SK-N-DZ (cell line): ENCODE results near the gene IRX6.

Experiments
- DNase-seq: peaks from one replicate; pipeline ENCODE4 v3.0.0-alpha.2; 2015; ENCODE audit warnings: low spot score
- small RNA-seq, 2 experiments: library from RNA; depleted of rRNA; stranded (forward); fragments of <200 nt; gene quantifications; one replicate each; pipeline ENCODE3, GENCODE V24; 2014

Gene IRX6

DNA sequence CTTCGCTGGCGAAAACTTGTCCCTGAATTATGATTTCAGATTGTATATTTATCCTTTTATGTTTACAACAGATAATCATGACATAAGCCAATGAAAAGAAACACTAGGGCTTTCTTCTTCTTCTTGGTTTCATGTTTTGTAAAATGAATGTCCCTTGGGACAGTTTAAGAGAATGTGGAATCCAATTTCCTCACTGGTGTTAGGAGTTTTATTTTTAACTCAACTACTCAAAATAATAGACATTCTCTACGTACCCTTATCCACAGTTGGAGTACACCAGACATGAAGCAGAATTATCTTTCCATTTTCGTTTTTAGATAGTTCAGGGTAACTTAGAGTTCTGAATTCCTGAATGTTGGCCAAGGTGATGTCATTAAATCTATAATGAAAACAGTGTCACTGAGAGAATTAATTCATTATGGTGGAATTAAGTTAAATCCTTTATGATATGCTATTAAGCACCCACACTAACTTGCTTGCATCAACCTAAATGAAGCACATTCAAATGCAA, 43.4 kb downstream of the IRX6 start:
- DNase-seq, result no peak

DNA sequence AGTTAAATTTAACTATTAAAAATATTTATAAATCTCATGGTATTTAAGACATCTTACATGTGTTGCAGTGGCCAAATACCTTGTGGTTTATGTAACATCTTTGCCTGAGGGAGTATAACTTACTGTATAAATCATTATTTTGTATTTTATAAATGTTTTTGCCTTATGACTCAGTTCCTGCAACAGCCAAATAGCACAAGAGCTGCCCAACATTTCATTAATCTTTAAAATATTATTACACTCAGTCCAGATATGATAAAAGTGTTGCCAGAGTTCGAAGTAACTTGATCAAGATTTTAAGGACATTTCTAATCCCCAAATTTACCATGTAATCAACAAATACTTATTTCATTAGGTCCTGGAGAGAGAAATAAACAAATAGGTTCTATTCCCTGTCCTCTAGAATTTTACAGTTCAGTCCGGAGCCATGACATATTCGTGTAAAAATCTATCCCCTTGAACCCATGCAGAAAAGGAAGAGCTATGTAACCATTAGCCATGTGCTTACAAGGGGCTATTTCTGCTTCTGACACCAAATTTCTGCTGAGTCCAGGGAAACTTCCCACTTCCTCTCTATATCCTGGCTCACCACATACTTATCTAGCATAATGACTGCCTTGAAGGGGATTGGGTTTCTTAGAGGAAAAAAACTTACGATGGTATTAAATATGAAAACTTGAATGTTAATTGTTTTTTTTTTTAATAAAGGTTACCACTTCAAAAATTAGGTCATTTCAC, 44.0 kb downstream of the IRX6 start:
- DNase-seq, result no peak

DNA sequence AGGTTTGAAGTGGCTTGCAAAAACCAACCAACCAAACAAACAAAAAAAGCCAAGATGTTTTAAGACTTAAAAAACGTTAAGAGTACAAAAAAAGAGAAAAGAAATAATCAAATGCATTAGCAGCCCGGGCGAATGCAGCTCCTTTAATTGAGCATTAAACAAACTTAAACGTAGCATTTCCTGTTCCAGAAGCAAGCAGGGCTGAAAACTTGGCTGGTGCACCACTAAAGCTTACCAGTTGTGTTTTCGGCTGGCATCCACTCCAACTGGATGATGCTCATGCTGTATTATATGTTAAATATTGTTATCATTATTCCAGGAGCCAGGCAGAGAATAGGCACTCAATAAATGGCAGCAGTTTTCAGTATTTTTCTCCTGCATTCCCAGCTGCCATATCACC, 45.1 kb downstream of the IRX6 start:
- no peak for DNase-seq

DNA sequence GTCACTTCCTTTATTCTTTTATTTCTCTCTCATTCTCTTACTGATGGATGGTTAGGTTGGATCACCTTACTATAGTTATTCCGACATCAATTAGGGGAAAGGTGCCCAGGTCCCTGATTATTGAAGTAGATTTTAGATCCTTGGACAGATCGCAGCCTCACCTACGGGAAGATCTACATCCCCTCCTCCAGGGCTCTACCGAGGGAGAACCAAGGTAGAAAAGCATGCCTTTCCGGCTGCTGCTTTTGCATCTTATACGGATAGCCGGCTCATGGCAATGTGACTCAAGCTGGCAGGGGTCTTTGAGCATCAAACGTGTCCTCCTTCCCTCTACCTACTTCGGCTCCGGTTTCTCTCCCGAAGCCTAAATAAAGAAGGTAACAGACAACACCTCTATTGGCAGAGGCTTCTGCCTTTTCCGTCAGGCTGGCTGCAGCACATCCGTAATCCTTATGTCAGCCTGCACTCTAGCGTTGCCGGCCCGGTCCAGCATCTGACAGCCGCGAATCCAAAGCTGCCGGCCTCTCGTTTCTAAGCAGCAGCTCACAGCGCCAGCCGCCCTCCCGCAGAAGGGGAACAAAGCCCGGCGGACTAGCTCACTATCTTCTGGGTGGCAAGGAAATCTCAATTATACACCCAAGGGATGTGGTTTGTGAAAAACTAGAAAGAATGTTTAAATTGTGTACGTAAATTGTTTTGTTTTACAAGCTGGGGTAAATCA, 46.9 kb downstream of the IRX6 start:
- peak; percentile 36 for DNase-seq

DNA sequence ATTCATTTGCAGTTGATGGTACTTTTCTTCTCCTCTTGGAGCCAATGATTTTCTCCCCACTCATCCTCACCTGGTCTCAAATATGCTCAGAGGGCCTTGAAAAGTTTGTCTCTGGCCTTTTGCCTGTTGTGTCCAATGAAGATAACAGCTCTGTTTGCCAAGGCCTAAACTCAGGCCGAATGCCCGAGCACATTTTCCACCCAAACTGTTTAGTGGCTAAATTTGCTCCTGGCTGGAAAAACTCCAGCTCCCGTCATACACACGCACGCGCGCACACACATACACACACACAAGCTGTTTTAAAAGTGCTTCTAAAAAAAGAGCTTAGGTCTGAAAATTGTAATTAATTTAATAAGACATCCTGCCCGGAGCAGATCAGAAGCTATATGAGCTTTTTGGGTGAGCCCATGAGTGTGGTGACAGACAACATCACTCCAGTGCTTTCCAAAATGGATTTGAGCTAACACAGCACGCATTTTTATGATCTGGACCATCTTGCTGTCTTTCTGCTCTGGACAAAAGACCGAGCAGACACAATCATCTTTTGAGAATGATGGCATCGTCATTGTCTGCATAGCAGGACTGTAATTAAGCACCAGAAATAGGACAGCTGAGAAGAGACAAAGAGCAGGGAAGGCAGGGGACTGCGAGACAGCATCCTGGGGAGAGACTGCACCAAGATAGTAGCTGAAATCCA, 48.9 kb downstream of the IRX6 start:
- no peak for DNase-seq

DNA sequence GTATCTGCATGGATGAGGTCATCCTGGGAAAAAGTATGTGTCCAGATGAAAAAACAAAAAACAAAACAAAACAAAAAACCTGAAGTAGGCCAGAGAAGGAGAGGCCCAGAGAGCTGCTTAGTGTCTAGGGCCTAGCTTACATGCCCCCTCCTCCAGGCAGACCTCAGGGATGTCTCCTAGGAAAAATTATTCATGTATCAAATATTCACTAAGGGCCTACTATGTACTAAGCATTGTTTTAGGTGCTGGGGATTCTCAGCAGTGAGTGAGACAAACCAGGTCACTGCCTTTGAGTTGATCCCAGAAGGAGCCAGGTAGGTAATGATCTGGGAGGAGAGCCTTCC, 49.5 kb downstream of the IRX6 start:
- no peak for DNase-seq

DNA sequence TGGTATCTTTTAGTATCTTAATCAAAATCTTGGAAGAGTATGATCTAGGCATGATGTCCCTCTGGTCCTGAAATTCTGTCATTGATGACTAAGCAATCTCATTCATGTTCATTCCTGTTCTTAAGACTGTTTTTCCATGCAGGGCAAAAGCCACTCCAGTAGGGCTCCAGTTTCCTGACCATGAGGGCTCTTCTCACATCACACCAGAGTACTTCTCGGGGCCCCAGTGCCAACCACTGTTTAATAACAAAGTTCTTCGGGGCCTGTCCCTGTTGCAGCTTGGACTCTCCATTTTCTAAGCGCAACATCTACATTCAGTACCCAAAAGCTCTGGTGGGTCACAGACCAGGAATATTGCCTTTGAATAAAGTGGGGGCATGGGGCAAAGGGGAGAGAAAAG, 52.0 kb downstream of the IRX6 start:
- no peak for DNase-seq

DNA sequence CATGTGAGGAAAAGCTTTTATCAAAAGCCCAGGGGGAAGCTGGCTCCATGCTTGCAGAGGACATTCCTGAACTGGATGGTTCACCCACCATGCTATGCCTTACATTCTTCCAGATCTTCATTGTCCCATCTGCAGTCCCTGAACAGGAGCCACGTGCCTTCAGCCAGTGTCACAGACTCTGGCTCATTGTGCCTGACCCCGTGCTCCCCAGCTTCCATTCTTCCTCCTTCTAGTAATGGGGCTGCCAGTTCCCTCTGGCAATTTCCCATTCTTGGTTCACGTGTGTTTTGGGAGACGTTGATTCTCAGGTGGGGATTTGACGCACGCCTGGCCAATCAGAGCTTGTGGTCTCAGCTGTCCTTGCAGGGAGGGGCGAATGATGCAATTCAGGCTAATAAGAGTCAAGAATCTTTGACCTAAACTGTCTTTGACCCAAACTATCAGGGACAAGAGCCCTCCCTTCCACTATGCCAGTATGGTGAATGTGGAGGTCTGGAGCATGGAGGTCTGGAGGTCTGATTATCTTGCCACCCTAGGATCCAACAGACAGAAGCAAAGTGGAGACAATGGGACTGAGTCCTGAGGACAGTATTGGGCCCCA, 52.7 kb downstream of the IRX6 start:
- no peak for DNase-seq

DNA sequence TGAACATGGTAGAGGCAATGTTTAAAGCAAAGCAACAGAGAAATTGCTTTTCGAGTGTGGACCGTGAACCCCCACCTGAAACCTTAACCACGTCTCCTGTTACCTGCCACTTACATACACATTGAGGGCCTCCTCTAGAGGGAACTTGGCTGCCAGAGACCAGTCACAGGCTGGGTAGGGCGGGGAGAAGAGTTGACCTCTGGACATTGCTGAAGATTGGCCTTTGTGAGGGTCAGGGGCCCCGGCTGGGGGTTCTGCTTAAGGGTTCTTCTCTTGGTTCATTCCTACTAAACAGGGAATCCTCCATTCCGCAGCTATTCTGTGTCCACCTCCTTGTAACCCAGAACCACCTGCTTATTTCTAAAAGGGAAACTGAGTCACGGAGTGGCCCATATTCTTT, 53.8 kb downstream of the IRX6 start:
- no peak for DNase-seq

DNA sequence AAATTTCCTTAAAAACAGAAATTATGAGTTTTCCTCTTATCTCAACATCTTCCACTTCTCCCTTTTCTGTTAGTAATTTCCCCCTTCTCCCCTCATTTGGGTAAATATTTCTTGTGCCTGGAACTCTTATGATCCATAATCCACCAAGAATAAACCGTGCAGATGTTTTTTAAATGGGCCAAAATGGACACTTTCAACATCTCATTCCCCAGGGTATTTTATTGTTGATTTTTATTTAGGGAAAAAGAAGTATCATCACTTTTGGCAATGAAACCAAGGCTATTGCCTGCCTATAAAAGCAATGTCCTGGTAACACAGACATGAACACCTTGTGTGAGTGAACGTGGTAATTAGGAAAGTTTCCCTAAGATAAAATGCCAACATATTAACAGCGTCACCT, 54.6 kb downstream of the IRX6 start:
- DNase-seq, result no peak

DNA sequence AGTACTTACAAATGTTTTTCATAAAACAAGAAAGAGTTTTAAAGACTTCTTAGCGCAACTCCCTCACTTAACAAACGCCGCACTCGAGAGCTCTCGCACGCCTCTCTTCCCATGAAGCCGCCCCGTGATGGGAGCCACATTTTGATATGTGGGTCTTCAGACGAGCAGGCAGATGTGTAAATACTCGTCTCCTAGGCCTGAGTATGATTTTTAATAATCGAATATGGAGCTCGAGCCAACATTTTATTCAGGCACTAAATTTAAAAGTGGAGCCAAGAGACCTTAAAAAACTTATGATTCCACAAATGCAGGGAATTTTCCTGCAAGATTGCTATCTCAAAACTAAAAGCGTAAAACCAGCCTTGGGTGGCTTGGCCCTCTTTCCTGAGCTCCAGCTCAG, 55.4 kb downstream of the IRX6 start:
- DNase-seq, result no peak

DNA sequence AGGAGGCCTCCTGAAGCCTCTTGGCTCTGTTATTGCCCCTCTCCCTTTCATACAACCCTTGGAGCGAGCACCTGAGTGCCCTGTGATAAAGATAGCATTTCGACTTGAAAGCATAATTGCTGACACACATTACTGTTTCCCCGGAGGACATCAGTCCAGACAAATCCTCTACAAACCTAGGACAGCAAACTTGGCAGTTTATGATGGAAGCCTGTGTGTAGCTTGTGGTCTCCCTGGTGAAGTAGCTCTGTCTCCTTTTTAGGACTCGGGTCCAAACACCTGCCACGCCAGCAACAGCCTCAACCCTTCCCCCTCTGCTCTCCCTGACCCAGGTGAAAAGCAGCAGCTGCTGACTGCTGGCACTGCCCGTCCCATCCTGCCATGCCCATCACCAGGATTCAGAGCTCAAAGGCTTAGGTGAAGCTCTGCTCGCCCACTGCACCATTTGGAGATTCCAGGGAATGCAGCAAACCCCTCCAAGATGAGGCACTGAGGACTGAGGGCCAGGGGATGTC, 55.9 kb downstream of the IRX6 start:
- DNase-seq, result no peak

Small RNAs within 50 kb of the gene (small RNA-seq; reads per million reads assigned to genes)
- gene RN7SL841P, result 0 reads per million in 2 experiments
